Measurements from ENCODE around the gene DPH6.
A peak's percentile ranks its signal among the peaks of the same experiment; 100 is the strongest.

The DPH6 gene

GRCh38 chr15:35540021-35540420 lies 5.9 kb downstream of the DPH6 start:
- DNase-seq = no peak

GRCh38 chr15:35535365-35535916 lies 10.5 kb downstream of the DPH6 start:
- DNase-seq = no peak

- DNase-seq = no peak
These were observed 12.5 kb downstream of the DPH6 start for GRCh38 chr15:35533130-35534110.

- DNase-seq = no peak
These were observed 15.3 kb downstream of the DPH6 start for GRCh38 chr15:35530698-35531097.

DNA sequence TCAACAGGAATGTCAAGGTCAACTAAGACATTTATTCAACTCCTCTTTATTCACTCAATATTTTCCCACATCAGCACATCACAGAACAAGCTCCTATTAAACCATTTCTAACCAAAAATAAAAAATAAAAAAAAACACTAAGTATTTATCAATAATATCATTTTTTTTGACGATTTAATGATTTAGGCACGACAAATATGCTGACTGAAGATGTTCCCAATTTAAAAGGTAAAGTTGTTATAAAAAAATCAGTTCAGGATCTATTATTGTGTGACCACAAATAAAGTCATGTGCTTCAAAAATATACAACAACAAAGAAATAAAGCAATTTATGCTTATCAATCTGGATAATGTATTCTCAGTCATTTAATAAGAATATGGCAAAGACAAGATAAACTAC lies 16.2 kb downstream of the DPH6 start:
- DNase-seq = no peak

DNA sequence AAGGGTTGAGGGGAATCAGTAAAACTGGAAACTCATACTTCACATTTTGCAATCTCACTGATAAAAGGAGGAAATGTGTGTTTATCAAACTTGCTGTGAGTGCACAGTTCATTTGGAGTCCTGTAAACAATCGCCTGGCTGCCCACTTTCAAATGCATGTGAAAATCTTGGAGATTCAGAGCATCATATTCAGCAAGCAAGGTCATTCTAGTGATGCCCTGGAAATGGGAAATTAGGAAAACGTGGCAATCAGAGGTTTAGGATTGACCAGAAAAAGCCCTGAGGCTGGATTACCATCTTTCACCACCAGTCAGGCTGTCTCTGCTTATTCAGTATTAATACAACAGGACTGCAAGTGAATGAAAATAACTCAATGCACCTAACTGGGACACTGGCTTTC lies 23.9 kb downstream of the DPH6 start:
- DNase-seq = no peak

GRCh38 chr15:35519541-35520149 lies 26.3 kb downstream of the DPH6 start:
- DNase-seq = peak; percentile 54

- DNase-seq = no peak
These were observed 26.9 kb downstream of the DPH6 start for GRCh38 chr15:35519052-35519451.

DNA sequence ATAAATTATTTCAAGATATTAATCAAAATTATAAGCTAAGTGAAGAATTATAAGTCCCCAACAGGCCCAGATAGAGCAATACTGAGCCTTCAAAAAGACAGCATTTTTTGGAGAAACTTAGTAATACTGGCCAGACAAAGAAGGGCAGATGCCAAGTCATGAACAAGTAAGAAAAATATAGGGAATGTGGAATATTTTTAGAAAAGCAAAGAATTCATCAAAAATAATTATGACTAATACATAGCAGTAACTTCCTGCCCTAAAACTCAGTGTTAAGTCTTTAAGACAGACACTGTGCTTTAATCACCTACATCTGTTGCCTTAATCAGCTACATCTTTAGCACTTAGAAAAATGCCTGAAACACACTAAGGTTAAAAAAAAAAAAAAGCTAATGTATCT lies 31.2 kb downstream of the DPH6 start:
- DNase-seq = no peak

GRCh38 chr15:35507932-35508638 lies 37.9 kb downstream of the DPH6 start:
- no peak for DNase-seq

DNA sequence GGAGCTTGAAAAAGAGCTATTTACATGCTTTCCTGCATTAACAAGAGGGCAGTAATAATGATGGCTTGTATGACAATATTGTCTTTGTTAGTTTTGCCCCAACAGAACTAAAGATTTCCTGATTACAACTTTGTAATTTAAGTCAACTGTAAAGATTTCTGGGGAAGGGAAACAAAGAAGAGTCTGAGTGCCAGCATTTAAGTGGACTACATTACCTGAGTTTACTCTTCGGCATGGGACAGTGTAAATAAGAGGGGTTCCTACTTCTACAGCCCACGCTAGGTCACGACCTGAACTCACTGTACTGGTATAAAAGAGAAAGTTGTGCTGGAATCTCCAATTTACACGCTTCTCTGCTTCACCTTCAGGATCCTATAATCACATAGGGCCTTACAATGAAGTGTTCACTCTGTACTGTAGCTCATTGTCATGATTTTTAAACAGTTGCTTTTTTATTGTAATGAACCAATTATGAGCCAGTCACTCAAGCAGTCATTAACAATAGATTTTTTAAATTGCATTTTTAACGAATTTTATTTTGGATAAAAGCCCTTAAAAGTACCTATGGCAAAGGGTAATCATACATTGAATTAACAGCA lies 39.6 kb downstream of the DPH6 start:
- DNase-seq = no peak

- no peak for DNase-seq
These were observed 40.2 kb downstream of the DPH6 start for GRCh38 chr15:35505809-35506208.

DNA sequence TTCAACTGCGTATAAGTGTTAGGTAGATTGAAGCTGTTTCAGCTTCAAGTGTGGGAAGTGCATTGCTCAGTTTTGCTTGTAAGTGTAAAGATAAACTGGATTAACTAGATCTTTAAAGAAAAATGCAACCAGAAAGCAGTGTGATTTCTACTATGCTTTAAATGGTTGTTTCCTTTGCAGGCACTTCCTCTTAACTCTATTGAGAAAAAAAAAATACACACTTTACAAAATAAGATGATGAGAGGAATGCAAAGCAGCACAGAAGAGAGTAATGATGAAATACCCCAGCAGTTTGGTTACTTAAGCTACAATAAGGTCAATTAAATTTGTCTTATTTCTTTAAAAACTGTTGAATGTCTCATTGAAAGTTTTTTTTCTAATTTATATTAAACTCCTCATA lies 40.8 kb downstream of the DPH6 start:
- no peak for DNase-seq

DNA sequence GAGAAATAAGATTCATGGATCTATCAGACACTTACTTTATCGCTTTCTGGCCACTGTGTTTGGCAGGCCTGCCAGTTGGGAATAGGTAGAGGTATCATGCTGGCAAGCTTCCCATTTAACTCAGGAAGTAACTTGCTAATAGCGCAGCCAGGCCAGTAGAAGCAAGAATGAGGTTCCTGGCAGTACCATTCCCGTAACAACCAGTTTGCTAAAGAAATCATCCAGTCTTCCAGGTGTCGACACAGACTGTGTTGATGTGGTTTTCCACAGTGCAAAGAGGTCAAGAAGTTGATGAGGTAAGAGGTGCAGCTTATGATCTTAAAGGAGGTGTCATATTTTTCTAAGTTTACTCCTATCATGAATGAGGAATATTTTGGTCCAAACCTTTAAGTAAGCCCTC lies 46.2 kb downstream of the DPH6 start:
- no peak for DNase-seq

DNA sequence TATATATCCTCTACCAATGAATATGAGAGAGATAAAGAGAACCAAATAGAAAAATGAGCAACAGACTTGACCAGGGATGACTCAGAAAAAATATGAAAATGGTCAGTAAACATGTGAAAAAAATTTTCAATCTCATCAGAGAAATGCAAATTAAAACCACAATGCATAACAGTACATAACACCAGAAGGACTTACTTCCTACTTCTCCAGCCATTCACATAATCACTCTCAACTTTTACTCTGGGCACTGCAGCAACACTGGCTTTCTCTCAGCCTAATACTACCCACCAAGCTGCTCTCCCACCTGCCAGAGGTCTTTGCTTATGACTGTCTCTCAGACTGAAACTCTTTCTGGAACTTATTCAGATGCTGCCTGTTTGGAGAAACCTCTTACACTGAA lies 49.4 kb downstream of the DPH6 start:
- no peak for DNase-seq

DNA sequence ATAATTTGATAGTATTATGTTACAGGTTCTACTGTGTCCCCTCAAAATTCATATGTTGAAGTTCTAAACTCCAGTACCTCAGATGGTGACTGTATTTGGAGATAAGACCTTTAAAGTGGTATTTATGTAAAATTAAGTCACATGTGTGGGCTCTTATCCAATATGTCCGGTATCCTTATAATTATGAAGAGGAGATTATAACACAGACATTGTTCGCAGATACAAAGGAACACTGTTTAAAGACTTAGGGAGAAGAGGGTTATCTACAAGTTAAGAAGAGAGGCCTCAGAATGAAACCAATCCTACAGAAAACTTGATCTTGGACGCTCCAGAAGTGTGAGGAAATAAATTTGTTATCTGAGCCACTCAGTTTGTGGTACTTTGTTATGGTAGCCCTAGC lies 50.9 kb downstream of the DPH6 start:
- DNase-seq = no peak

GRCh38 chr15:35491999-35492398 lies 54.0 kb downstream of the DPH6 start:
- no peak for DNase-seq

DNA sequence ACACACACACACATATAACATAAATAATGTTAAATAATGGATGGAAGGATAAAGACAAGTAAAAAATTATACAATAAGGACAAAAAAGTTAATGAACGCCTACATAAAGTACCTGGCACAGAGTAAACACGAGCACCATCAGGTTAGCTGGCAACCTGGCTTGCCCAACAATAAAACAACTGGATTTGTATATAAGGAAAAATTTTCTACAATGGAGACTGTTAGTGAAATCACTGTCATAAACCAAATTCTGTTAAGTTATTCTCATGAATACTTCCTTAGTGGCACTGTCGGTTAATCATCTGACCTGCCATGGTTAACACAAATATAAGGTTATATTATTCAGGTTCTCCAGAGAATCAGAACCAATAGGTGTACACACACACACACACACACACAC lies 54.8 kb downstream of the DPH6 start:
- DNase-seq = no peak

GRCh38 chr15:35490511-35490910 lies 55.5 kb downstream of the DPH6 start:
- DNase-seq = no peak

GRCh38 chr15:35487417-35487816 lies 58.5 kb downstream of the DPH6 start:
- no peak for DNase-seq

- DNase-seq = no peak
These were observed 59.7 kb downstream of the DPH6 start for GRCh38 chr15:35486296-35486695.

DNA sequence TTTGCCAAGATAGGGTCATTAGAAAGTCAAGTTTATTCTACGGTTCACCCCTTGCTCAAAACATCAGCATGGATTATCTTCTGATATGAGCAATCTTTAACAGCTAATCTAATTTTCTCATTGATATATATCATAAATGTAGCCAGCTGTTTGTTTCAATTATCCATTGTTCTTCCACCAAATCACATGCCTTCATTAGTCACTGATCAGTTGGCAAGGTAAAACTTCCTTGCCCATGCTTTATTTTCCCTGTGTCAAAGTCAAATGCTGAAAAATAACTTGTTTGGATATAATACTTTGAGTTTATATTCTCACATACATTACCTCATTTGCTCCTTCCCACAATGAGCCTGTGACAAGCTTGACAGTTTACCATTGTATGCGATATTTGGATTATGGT lies 60.6 kb downstream of the DPH6 start:
- no peak for DNase-seq
